WTC11 (cell line): Measurements from ENCODE around the gene OSBPL10. TPM values are rescaled to one million over a fixed set of nuclear protein-coding genes. Genes with fewer than 3 reads are reported as not detected.

Source experiments
- ATAC-seq: fragments of 200-7000 bp; cut with Tn5 transposase; 2 replicates; pipeline ENCODE4 v1.10.0; 2021; ENCODE audit warnings: mild to moderate bottlenecking, moderate library complexity
- CTCF ChIA-PET: fragments of 300-600 bp; sonication (Branson Sonifier 250); formaldehyde crosslinking; loops from one replicate; lab custom pipeline; 2021; ENCODE audit warnings: antibody characterized with exemption; lab: Charles Lee
- POLR2A ChIA-PET: fragments of 350-600 bp; sonication (Branson Sonifier 250); formaldehyde crosslinking; loops from one replicate; lab custom pipeline; 2021; ENCODE audit warnings: antibody characterized with exemption; lab: Charles Lee
- DNase-seq: peaks from one replicate; pipeline ENCODE4 v3.0.0; 2021; ENCODE audit warnings: low spot score
- H3K27ac Mint-ChIP-seq: 2 replicates; pipeline ENCODE4 v1.8.0; 2021; ENCODE audit warnings: mixed read lengths
- H3K27me3 Mint-ChIP-seq: 2 replicates; pipeline ENCODE4 v1.8.0; 2021; ENCODE audit warnings: low read depth, mild to moderate bottlenecking, moderate library complexity, mixed read lengths
- H3K36me3 Mint-ChIP-seq: 2 replicates; pipeline ENCODE4 v1.8.0; 2021; ENCODE audit warnings: mixed read lengths
- H3K4me1 Mint-ChIP-seq: 2 replicates; pipeline ENCODE4 v1.8.0; 2022; ENCODE audit warnings: mixed read lengths
- H3K4me3 Mint-ChIP-seq: 2 replicates; pipeline ENCODE4 v1.8.0; 2021; ENCODE audit warnings: mild to moderate bottlenecking, moderate library complexity, mixed read lengths
- H3K9me3 Mint-ChIP-seq: 2 replicates; pipeline ENCODE4 v1.8.0; 2021; ENCODE audit warnings: mixed read lengths
- ATF1 ChIP-seq: sonication (generic); formaldehyde crosslinking; IDR thresholded peaks from 2 replicates; pipeline ENCODE4 v1.8.1; 2023; ENCODE audit warnings: mild to moderate bottlenecking, moderate library complexity, missing genetic modification reagents
- ESRRA ChIP-seq: sonication (generic); formaldehyde crosslinking; IDR thresholded peaks from 2 replicates; pipeline ENCODE4 v1.8.1; 2022; ENCODE audit warnings: mild to moderate bottlenecking, missing genetic modification reagents, borderline replicate concordance
- FOXP1 ChIP-seq: sonication (generic); formaldehyde crosslinking; IDR thresholded peaks from 2 replicates; pipeline ENCODE4 v1.8.0; 2022; ENCODE audit warnings: missing genetic modification reagents, mild to moderate bottlenecking, moderate library complexity, borderline replicate concordance
- NFE2L1 ChIP-seq: sonication (generic); formaldehyde crosslinking; IDR thresholded peaks from 2 replicates; pipeline ENCODE4 v1.8.1; 2023; ENCODE audit warnings: missing genetic modification reagents
- PREB ChIP-seq: sonication (generic); formaldehyde crosslinking; IDR thresholded peaks from 2 replicates; pipeline ENCODE4 v1.8.1; 2022; ENCODE audit warnings: mild to moderate bottlenecking, missing genetic modification reagents, moderate library complexity, borderline replicate concordance
- PRRX2 ChIP-seq: fragments of 250-450 bp; sonication (Bioruptor Pico); IDR thresholded peaks from 2 replicates; pipeline ENCODE4 v1.8.0; 2021; ENCODE audit warnings: mild to moderate bottlenecking
- RELA ChIP-seq: sonication (generic); formaldehyde crosslinking; IDR thresholded peaks from 2 replicates; pipeline ENCODE4 v1.8.1; 2022; ENCODE audit warnings: missing genetic modification reagents, mild to moderate bottlenecking, borderline replicate concordance
- SMAD3 ChIP-seq: sonication (generic); formaldehyde crosslinking; IDR thresholded peaks from 2 replicates; pipeline ENCODE4 v1.8.0; 2022; ENCODE audit warnings: missing genetic modification reagents, mild to moderate bottlenecking, borderline replicate concordance
- SOX15 ChIP-seq: fragments of 250-450 bp; sonication (Bioruptor Pico); IDR thresholded peaks from 2 replicates; pipeline ENCODE4 v1.9.0; 2021; ENCODE audit warnings: mild to moderate bottlenecking
- SP1 ChIP-seq: sonication (generic); formaldehyde crosslinking; conservative IDR thresholded peaks from 2 replicates; pipeline ENCODE4 v1.8.1; 2022; ENCODE audit warnings: missing genetic modification reagents
- ZBTB21 ChIP-seq: sonication (generic); formaldehyde crosslinking; IDR thresholded peaks from 2 replicates; pipeline ENCODE4 v1.8.1; 2023; ENCODE audit warnings: mild to moderate bottlenecking, missing genetic modification reagents, borderline replicate concordance
- ZNF232 ChIP-seq: sonication (generic); formaldehyde crosslinking; IDR thresholded peaks from 2 replicates; pipeline ENCODE4 v1.8.0; 2022; ENCODE audit warnings: mild to moderate bottlenecking, missing genetic modification reagents
- ZNF425 ChIP-seq: fragments of 250-450 bp; sonication (Bioruptor Pico); conservative IDR thresholded peaks from 2 replicates; pipeline ENCODE4 v1.9.0; 2021; ENCODE audit warnings: mild to moderate bottlenecking
- total RNA-seq: library from RNA; stranded (reverse); gene quantifications from 3 replicates; pipeline ENCODE4 v1.2.3, GENCODE V29; 2021
- TF ChIP-seq, protein P1 (sequence below): sonication (generic); formaldehyde crosslinking; IDR thresholded peaks from 2 replicates; pipeline ENCODE4 v1.8.1; 2022; ENCODE audit warnings: low read depth, missing genetic modification reagents, borderline replicate concordance
- TF ChIP-seq, protein P2 (sequence below): sonication (generic); formaldehyde crosslinking; conservative IDR thresholded peaks from 2 replicates; pipeline ENCODE4 v1.8.1; 2022; ENCODE audit warnings: mild to moderate bottlenecking, missing genetic modification reagents
- TF ChIP-seq, protein P3 (sequence below): sonication (generic); formaldehyde crosslinking; conservative IDR thresholded peaks from 2 replicates; pipeline ENCODE4 v1.8.1; 2023; ENCODE audit warnings: mild to moderate bottlenecking, low read depth, missing genetic modification reagents, moderate library complexity
- TF ChIP-seq, protein P4 (sequence below): sonication (generic); formaldehyde crosslinking; IDR thresholded peaks from 2 replicates; pipeline ENCODE4 v1.8.1; 2023; ENCODE audit warnings: mild to moderate bottlenecking, moderate library complexity, missing genetic modification reagents
- TF ChIP-seq, protein P5 (sequence below): sonication (generic); formaldehyde crosslinking; IDR thresholded peaks from 2 replicates; pipeline ENCODE4 v1.8.1; 2022; ENCODE audit warnings: mild to moderate bottlenecking, moderate library complexity, missing genetic modification reagents
- TF ChIP-seq, protein P6 (sequence below): fragments of 200-600 bp; IDR thresholded peaks from 2 replicates; pipeline ENCODE4 v1.8.0; 2022; ENCODE audit warnings: antibody characterized with exemption

The OSBPL10 gene
- total RNA-seq, 1 experiment from 2014 or later: 84.1 TPM

- TF ChIP-seq, protein P1, sequence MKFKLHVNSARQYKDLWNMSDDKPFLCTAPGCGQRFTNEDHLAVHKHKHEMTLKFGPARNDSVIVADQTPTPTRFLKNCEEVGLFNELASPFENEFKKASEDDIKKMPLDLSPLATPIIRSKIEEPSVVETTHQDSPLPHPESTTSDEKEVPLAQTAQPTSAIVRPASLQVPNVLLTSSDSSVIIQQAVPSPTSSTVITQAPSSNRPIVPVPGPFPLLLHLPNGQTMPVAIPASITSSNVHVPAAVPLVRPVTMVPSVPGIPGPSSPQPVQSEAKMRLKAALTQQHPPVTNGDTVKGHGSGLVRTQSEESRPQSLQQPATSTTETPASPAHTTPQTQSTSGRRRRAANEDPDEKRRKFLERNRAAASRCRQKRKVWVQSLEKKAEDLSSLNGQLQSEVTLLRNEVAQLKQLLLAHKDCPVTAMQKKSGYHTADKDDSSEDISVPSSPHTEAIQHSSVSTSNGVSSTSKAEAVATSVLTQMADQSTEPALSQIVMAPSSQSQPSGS (CRISPR knock-in tag): no peak
Observed at GRCh38 chr3:31670136-31670535, 310.9 kb downstream of the OSBPL10 start (continued).

GRCh38 chr3:31668242-31668641 lies 312.8 kb downstream of the OSBPL10 start:
- CTCF ChIA-PET: interaction anchor here (1.6 kb wide), 1 partner anchor 486 kb away, joined by 5 read pairs; no protein-coding TSS in a partner anchor
- Mint-ChIP-seq H3K27me3 (no peaks in the 10 kb centered on the region), H3K36me3 (peaks cover 28% of the 10 kb centered on the region), H3K27ac (no peak overlapping the region; the same call in 1 of the 2 replicates), H3K4me3 (no peak overlapping the region), H3K4me1 (peaks cover 16% of the 10 kb centered on the region; the same call in 1 of the 2 replicates), H3K9me3 (no peaks in the 10 kb centered on the region)
- no peak for DNase-seq
- POLR2A ChIA-PET: no interaction called here
- no peak for ATAC-seq
- no peak for TF ChIP-seq PREB
- no peak for TF ChIP-seq NFE2L1 (CRISPR knock-in tag)
- TF ChIP-seq, protein P2, sequence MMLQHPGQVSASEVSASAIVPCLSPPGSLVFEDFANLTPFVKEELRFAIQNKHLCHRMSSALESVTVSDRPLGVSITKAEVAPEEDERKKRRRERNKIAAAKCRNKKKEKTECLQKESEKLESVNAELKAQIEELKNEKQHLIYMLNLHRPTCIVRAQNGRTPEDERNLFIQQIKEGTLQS (CRISPR knock-in tag): no peak
- no peak for TF ChIP-seq ZNF232 (CRISPR knock-in tag)
- no peak for TF ChIP-seq FOXP1 (CRISPR knock-in tag)
- TF ChIP-seq, protein P3, sequence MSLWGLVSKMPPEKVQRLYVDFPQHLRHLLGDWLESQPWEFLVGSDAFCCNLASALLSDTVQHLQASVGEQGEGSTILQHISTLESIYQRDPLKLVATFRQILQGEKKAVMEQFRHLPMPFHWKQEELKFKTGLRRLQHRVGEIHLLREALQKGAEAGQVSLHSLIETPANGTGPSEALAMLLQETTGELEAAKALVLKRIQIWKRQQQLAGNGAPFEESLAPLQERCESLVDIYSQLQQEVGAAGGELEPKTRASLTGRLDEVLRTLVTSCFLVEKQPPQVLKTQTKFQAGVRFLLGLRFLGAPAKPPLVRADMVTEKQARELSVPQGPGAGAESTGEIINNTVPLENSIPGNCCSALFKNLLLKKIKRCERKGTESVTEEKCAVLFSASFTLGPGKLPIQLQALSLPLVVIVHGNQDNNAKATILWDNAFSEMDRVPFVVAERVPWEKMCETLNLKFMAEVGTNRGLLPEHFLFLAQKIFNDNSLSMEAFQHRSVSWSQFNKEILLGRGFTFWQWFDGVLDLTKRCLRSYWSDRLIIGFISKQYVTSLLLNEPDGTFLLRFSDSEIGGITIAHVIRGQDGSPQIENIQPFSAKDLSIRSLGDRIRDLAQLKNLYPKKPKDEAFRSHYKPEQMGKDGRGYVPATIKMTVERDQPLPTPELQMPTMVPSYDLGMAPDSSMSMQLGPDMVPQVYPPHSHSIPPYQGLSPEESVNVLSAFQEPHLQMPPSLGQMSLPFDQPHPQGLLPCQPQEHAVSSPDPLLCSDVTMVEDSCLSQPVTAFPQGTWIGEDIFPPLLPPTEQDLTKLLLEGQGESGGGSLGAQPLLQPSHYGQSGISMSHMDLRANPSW (CRISPR knock-in tag): no peak
- no peak for TF ChIP-seq ZNF425 (CRISPR knock-in tag)
- TF ChIP-seq, protein P4, sequence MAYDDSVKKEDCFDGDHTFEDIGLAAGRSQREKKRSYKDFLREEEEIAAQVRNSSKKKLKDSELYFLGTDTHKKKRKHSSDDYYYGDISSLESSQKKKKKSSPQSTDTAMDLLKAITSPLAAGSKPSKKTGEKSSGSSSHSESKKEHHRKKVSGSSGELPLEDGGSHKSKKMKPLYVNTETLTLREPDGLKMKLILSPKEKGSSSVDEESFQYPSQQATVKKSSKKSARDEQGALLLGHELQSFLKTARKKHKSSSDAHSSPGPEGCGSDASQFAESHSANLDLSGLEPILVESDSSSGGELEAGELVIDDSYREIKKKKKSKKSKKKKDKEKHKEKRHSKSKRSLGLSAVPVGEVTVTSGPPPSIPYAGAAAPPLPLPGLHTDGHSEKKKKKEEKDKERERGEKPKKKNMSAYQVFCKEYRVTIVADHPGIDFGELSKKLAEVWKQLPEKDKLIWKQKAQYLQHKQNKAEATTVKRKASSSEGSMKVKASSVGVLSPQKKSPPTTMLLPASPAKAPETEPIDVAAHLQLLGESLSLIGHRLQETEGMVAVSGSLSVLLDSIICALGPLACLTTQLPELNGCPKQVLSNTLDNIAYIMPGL (CRISPR knock-in tag): no peak
- no peak for TF ChIP-seq ESRRA
- TF ChIP-seq ZBTB21 (CRISPR knock-in tag): no peak
- TF ChIP-seq, protein P1 (CRISPR knock-in tag): no peak
- TF ChIP-seq SOX15 (CRISPR knock-in tag): no peak
- TF ChIP-seq, protein P5, sequence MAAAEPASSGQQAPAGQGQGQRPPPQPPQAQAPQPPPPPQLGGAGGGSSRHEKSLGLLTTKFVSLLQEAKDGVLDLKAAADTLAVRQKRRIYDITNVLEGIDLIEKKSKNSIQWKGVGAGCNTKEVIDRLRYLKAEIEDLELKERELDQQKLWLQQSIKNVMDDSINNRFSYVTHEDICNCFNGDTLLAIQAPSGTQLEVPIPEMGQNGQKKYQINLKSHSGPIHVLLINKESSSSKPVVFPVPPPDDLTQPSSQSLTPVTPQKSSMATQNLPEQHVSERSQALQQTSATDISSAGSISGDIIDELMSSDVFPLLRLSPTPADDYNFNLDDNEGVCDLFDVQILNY (CRISPR knock-in tag): no peak
- no peak for TF ChIP-seq SMAD3
- TF ChIP-seq RELA (CRISPR knock-in tag): no peak
- no peak for TF ChIP-seq SP1 (CRISPR knock-in tag)
- TF ChIP-seq, protein P6, sequence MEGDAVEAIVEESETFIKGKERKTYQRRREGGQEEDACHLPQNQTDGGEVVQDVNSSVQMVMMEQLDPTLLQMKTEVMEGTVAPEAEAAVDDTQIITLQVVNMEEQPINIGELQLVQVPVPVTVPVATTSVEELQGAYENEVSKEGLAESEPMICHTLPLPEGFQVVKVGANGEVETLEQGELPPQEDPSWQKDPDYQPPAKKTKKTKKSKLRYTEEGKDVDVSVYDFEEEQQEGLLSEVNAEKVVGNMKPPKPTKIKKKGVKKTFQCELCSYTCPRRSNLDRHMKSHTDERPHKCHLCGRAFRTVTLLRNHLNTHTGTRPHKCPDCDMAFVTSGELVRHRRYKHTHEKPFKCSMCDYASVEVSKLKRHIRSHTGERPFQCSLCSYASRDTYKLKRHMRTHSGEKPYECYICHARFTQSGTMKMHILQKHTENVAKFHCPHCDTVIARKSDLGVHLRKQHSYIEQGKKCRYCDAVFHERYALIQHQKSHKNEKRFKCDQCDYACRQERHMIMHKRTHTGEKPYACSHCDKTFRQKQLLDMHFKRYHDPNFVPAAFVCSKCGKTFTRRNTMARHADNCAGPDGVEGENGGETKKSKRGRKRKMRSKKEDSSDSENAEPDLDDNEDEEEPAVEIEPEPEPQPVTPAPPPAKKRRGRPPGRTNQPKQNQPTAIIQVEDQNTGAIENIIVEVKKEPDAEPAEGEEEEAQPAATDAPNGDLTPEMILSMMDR: no peak
- no peak for TF ChIP-seq PRRX2 (CRISPR knock-in tag)
- no peak for TF ChIP-seq ATF1
